ENCODE results near the gene MOCOS.

The MOCOS gene

GRCh38 chr18:36181441-36181840, 5.9 kb upstream of the MOCOS start:
- DNase-seq, result no peak

- no peak for DNase-seq
Measured at GRCh38 chr18:36181898-36182506, 5.3 kb upstream of the MOCOS start.

GRCh38 chr18:36183033-36183432, 4.3 kb upstream of the MOCOS start:
- DNase-seq, result no peak

GRCh38 chr18:36183987-36184386, 3.3 kb upstream of the MOCOS start:
- DNase-seq, result no peak

GRCh38 chr18:36185157-36185556, 2.1 kb upstream of the MOCOS start:
- DNase-seq, result no peak

GRCh38 chr18:36185901-36186460, 1.3 kb upstream of the MOCOS start:
- no peak for DNase-seq

- no peak for DNase-seq
Measured at GRCh38 chr18:36186461-36187192, 670 bp upstream of the MOCOS start.

- DNase-seq, result no peak
Measured at GRCh38 chr18:36187826-36188721, 777 bp downstream of the MOCOS start.

- DNase-seq, result no peak
Measured at GRCh38 chr18:36188916-36189315, 1.6 kb downstream of the MOCOS start.

GRCh38 chr18:36189486-36189885, 2.2 kb downstream of the MOCOS start:
- no peak for DNase-seq

GRCh38 chr18:36191286-36191685, 4.0 kb downstream of the MOCOS start:
- DNase-seq, result no peak

- DNase-seq, result no peak
Measured at GRCh38 chr18:36191711-36192110, 4.4 kb downstream of the MOCOS start.

- DNase-seq, result peak; percentile 23
Measured at GRCh38 chr18:36194600-36195315, 7.5 kb downstream of the MOCOS start.

- no peak for DNase-seq
Measured at GRCh38 chr18:36195427-36196122, 8.3 kb downstream of the MOCOS start.

- DNase-seq, result no peak
Measured at GRCh38 chr18:36196238-36196995, 9.1 kb downstream of the MOCOS start.

- DNase-seq, result no peak
Measured at GRCh38 chr18:36197511-36198166, 10.3 kb downstream of the MOCOS start.

- DNase-seq, result no peak
Measured at GRCh38 chr18:36199691-36200295, 12.5 kb downstream of the MOCOS start.

- no peak for DNase-seq
Measured at GRCh38 chr18:36200354-36200771, 13.1 kb downstream of the MOCOS start.

GRCh38 chr18:36201765-36202164, 14.5 kb downstream of the MOCOS start:
- DNase-seq, result no peak

GRCh38 chr18:36203360-36203895, 16.1 kb downstream of the MOCOS start:
- DNase-seq, result no peak
